ENCODE data around the gene BRINP2. TPM values are rescaled to one million over a fixed set of nuclear protein-coding genes. Genes with fewer than 3 reads are reported as not detected.

BRINP2 gene
- total RNA-seq, 1 experiment from 2014 or later: not detected

- Mint-ChIP-seq H3K4me3 (ENCODE audit: unreplicated experiment) (no peak overlapping the region), H3K4me1 (ENCODE audit: insufficient read depth, unreplicated experiment) (no peaks in the 10 kb centered on the region), H3K9me3 (ENCODE audit: unreplicated experiment) (no peaks in the 10 kb centered on the region), H3K36me3 (ENCODE audit: insufficient read depth, unreplicated experiment) (no peaks in the 10 kb centered on the region), H3K27ac (ENCODE audit: low read depth, unreplicated experiment) (no peak overlapping the region), H3K27me3 (ENCODE audit: insufficient read depth, unreplicated experiment) (peaks cover 41% of the 10 kb centered on the region)
- TF ChIP-seq CTCF (IDR thresholded peaks at IDR 0.05; ENCODE audit: unreplicated experiment): no peak
- no TSS peak for BruUV-seq (replicated peaks)
- intact Hi-C loops (cut with micrococcal nuclease): no loop called here
- ChIA-PET CTCF (no interaction called here), POLR2A (no interaction called here)
- DNase-seq (ENCODE audit: unreplicated experiment): no peak
These were observed 44.5 kb upstream of the BRINP2 start for GRCh38 chr1:177126267-177126666.

- Mint-ChIP-seq H3K27ac (ENCODE audit: low read depth, unreplicated experiment) (no peak overlapping the region), H3K36me3 (ENCODE audit: insufficient read depth, unreplicated experiment) (no peaks in the 10 kb centered on the region), H3K4me1 (ENCODE audit: insufficient read depth, unreplicated experiment) (no peaks in the 10 kb centered on the region), H3K27me3 (ENCODE audit: insufficient read depth, unreplicated experiment) (peaks cover 40% of the 10 kb centered on the region), H3K4me3 (ENCODE audit: unreplicated experiment) (no peak overlapping the region), H3K9me3 (ENCODE audit: unreplicated experiment) (no peaks in the 10 kb centered on the region)
- no peak for DNase-seq (ENCODE audit: unreplicated experiment)
- CTCF ChIA-PET: interaction anchor here (1.4 kb wide), 2 partner anchors 10 to 53 kb away, joined by 3 to 6 read pairs; no protein-coding TSS in a partner anchor
- POLR2A ChIA-PET: no interaction called here
- no peak for TF ChIP-seq CTCF (IDR thresholded peaks at IDR 0.05; ENCODE audit: unreplicated experiment)
- no TSS peak for BruUV-seq (replicated peaks)
- intact Hi-C loops (cut with micrococcal nuclease): no loop called here
These were observed 42.0 kb upstream of the BRINP2 start for GRCh38 chr1:177128665-177129281.

GRCh38 chr1:177130451-177130945 lies 40.3 kb upstream of the BRINP2 start:
- no peak for TF ChIP-seq CTCF (IDR thresholded peaks at IDR 0.05; ENCODE audit: unreplicated experiment)
- Mint-ChIP-seq H3K4me3 (ENCODE audit: unreplicated experiment) (no peak overlapping the region), H3K27me3 (ENCODE audit: insufficient read depth, unreplicated experiment) (peaks cover 54% of the 10 kb centered on the region), H3K27ac (ENCODE audit: low read depth, unreplicated experiment) (no peak overlapping the region), H3K9me3 (ENCODE audit: unreplicated experiment) (no peaks in the 10 kb centered on the region), H3K4me1 (ENCODE audit: insufficient read depth, unreplicated experiment) (no peaks in the 10 kb centered on the region), H3K36me3 (ENCODE audit: insufficient read depth, unreplicated experiment) (no peaks in the 10 kb centered on the region)
- DNase-seq (ENCODE audit: unreplicated experiment): no peak
- intact Hi-C loops (cut with micrococcal nuclease): no loop called here
- no TSS peak for BruUV-seq (replicated peaks)
- ChIA-PET CTCF (interaction anchor here (0.6 to 0.9 kb wide), 3 partner anchors 191 to 856 kb away, joined by 3 read pairs; no protein-coding TSS in a partner anchor), POLR2A (no interaction called here)

GRCh38 chr1:177131723-177132122 lies 39.0 kb upstream of the BRINP2 start:
- Mint-ChIP-seq H3K36me3 (ENCODE audit: insufficient read depth, unreplicated experiment) (no peaks in the 10 kb centered on the region), H3K27me3 (ENCODE audit: insufficient read depth, unreplicated experiment) (peaks cover 53% of the 10 kb centered on the region), H3K4me1 (ENCODE audit: insufficient read depth, unreplicated experiment) (no peaks in the 10 kb centered on the region), H3K4me3 (ENCODE audit: unreplicated experiment) (no peak overlapping the region), H3K9me3 (ENCODE audit: unreplicated experiment) (no peaks in the 10 kb centered on the region), H3K27ac (ENCODE audit: low read depth, unreplicated experiment) (no peak overlapping the region)
- intact Hi-C loops (cut with micrococcal nuclease): no loop called here
- no peak for TF ChIP-seq CTCF (IDR thresholded peaks at IDR 0.05; ENCODE audit: unreplicated experiment)
- ChIA-PET POLR2A (no interaction called here), CTCF (interaction anchor here (1.1 to 1.6 kb wide), 2 partner anchors 50 to 649 kb away, joined by 3 to 4 read pairs; no protein-coding TSS in a partner anchor)
- no peak for DNase-seq (ENCODE audit: unreplicated experiment)
- BruUV-seq (replicated peaks): no TSS peak

Data from MCF 10A (cell line).